Muscle layer of colon (tissue), 2 donors: Measurements from ENCODE around the gene AKAIN1.
A peak's percentile ranks its signal among the peaks of the same experiment; 100 is the strongest.

Source experiments
- H3K27ac ChIP-seq: one replicate; pipeline ENCODE4 v1.7.0; 2013; ENCODE audit warnings: low read depth, mild to moderate bottlenecking, low read length, moderate library complexity
- H3K27me3 ChIP-seq, 2 donors: one replicate each; pipeline ENCODE4 v1.7.0; 2013; ENCODE audit warnings: low read length in 2 of 2, mild to moderate bottlenecking in 2 of 2; ENCODE audit not compliant: insufficient read depth in 2 of 2, control insufficient read depth in 1 of 2
- H3K36me3 ChIP-seq: one replicate; pipeline ENCODE4 v1.7.0; 2013; ENCODE audit warnings: mild to moderate bottlenecking, low read length; ENCODE audit not compliant: insufficient read depth
- H3K4me1 ChIP-seq: one replicate; pipeline ENCODE4 v1.7.0; 2013; ENCODE audit warnings: mild to moderate bottlenecking, low read length; ENCODE audit not compliant: insufficient read depth
- H3K4me3 ChIP-seq, 2 donors: one replicate each; pipeline ENCODE4 v1.7.0; 2013; ENCODE audit warnings: low read length in 2 of 2, low read depth in 1 of 2, mild to moderate bottlenecking in 1 of 2, moderate library complexity in 1 of 2
- H3K9ac ChIP-seq: one replicate; pipeline ENCODE4 v1.7.0; 2013; ENCODE audit warnings: low read length
- H3K9me3 ChIP-seq: one replicate; pipeline ENCODE4 v1.7.0; 2013; ENCODE audit warnings: mild to moderate bottlenecking, low read length
- donor health status: abdominal sarcoma.
- donor health status: Adenocarcinoma of cecum.

Gene AKAIN1

GRCh38 chr18:5196253-5197031 lies 615 bp downstream of the AKAIN1 start:
- no peaks in the 10 kb centered on the region for H3K36me3 ChIP-seq
- no peak overlapping the region for H3K9ac ChIP-seq
- no peaks in the 10 kb centered on the region for H3K4me1 ChIP-seq
- no peak overlapping the region for H3K27ac ChIP-seq
- H3K27me3 ChIP-seq: peaks cover 19 to 37% of the 10 kb centered on the region in 2 donors
- H3K4me3 ChIP-seq: peak overlapping the region in 1 of 2 donors; percentile 26
- no peaks in the 10 kb centered on the region for H3K9me3 ChIP-seq

- H3K36me3 ChIP-seq: no peaks in the 10 kb centered on the region
- no peak overlapping the region for H3K9ac ChIP-seq
- H3K4me1 ChIP-seq: no peaks in the 10 kb centered on the region
- H3K27me3 ChIP-seq: peaks cover 19 to 37% of the 10 kb centered on the region in 2 donors
- no peak overlapping the region for H3K4me3 ChIP-seq
- H3K27ac ChIP-seq: no peak overlapping the region
- no peaks in the 10 kb centered on the region for H3K9me3 ChIP-seq
These were observed 1.4 kb downstream of the AKAIN1 start for GRCh38 chr18:5195656-5196055.

DNA sequence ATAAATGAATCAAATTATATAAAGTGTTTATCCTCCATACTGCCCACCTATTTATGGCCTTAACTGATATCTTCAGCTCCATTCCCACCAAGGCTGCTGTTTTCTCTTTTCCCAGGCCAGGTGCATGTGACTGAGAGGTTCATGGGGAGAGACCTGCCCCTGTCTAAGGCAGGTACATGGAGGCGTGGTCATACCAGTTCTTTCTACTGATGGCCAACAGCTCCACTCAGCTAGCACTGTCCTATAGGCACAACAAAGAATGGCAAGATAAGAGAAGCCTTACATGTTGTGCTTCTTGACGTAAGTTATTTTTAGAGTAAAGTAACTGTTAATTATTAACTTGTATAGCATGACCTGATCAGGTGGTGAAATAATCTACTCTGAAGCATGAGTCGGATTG lies 16.8 kb downstream of the AKAIN1 start:
- Histone ChIP-seq H3K9me3 (no peaks in the 10 kb centered on the region), H3K4me1 (no peaks in the 10 kb centered on the region), H3K27me3 (no peaks in the 10 kb centered on the region), H3K36me3 (no peaks in the 10 kb centered on the region), H3K9ac (no peak overlapping the region), H3K27ac (no peak overlapping the region), H3K4me3 (no peak overlapping the region)

- Histone ChIP-seq H3K4me3 (no peak overlapping the region), H3K9ac (no peak overlapping the region), H3K27me3 (no peaks in the 10 kb centered on the region), H3K27ac (no peak overlapping the region), H3K9me3 (no peaks in the 10 kb centered on the region), H3K4me1 (no peaks in the 10 kb centered on the region), H3K36me3 (no peaks in the 10 kb centered on the region)
These were observed 18.5 kb downstream of the AKAIN1 start for GRCh38 chr18:5178519-5178918.

DNA sequence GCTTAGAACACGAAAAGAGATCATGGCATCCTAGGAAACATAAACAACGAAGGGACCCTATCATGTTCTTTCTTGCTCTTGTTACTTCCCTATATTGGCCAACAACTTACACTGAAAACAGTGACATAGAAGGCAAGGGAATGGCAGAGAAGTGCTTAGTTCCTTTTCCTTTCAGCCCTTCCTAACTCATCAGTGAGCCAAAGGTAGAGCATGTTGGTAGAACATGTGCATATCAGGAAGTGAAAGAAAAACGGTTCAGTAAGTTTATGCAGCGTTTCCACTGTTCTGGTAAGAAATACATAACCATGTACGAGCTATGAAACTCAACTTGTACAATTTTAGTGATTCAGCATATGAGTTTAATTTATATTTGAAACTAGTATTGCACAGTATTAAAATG lies 21.7 kb downstream of the AKAIN1 start:
- Histone ChIP-seq H3K9me3 (no peaks in the 10 kb centered on the region), H3K27me3 (no peaks in the 10 kb centered on the region), H3K27ac (no peak overlapping the region), H3K4me3 (no peak overlapping the region), H3K36me3 (no peaks in the 10 kb centered on the region), H3K4me1 (no peaks in the 10 kb centered on the region), H3K9ac (no peak overlapping the region)

GRCh38 chr18:5173646-5174045 lies 23.4 kb downstream of the AKAIN1 start:
- Histone ChIP-seq H3K27me3 (no peaks in the 10 kb centered on the region), H3K9me3 (no peaks in the 10 kb centered on the region), H3K4me3 (no peak overlapping the region), H3K9ac (no peak overlapping the region), H3K4me1 (no peaks in the 10 kb centered on the region), H3K36me3 (no peaks in the 10 kb centered on the region), H3K27ac (no peak overlapping the region)

DNA sequence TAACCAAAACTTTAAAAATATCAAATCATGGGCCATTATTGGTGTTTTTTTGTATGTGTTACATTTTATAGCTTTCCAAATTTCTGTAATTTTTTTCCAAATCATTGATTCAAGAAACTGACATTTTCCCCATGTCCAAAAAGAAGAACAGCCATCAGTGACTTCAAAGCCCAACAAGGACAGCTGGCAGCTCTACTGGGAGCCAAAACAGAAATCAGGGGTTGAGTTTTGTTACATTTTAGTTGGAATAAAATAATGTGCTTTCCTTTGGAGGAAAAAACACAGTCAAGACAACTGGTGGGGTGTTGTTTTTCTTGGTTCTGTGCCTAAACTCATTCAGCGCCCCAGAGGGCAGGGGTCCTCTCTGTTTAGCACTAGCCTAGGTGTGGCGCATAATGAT lies 23.8 kb downstream of the AKAIN1 start:
- Histone ChIP-seq H3K9me3 (no peaks in the 10 kb centered on the region), H3K4me1 (no peaks in the 10 kb centered on the region), H3K9ac (no peak overlapping the region), H3K27ac (no peak overlapping the region), H3K36me3 (no peaks in the 10 kb centered on the region), H3K27me3 (no peaks in the 10 kb centered on the region), H3K4me3 (no peak overlapping the region)

DNA sequence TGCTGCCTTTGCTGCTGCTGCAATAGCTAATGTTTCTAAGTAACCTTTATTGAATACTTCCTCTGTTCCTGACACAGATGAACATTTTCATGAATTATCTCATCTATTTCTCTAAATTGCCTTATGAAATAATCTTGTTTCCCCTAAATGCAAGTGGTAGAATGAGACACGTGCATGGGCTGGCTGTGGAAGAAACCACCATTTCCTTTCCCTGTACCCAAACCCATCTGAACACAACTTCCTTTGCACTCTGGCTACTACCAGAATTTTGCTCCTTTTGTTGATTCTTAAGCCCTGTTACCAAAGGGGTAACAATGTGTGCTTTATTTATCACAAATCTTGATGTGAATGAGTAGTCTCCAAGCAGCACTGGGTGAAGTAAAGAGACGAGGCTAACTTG lies 29.2 kb downstream of the AKAIN1 start:
- H3K9ac ChIP-seq: no peak overlapping the region
- H3K36me3 ChIP-seq: no peaks in the 10 kb centered on the region
- H3K4me3 ChIP-seq: no peak overlapping the region
- no peaks in the 10 kb centered on the region for H3K9me3 ChIP-seq
- H3K4me1 ChIP-seq: no peaks in the 10 kb centered on the region
- no peaks in the 10 kb centered on the region for H3K27me3 ChIP-seq
- H3K27ac ChIP-seq: no peak overlapping the region

GRCh38 chr18:5166606-5167280 lies 30.3 kb downstream of the AKAIN1 start:
- Histone ChIP-seq H3K4me3 (no peak overlapping the region), H3K4me1 (no peaks in the 10 kb centered on the region), H3K36me3 (no peaks in the 10 kb centered on the region), H3K27me3 (no peaks in the 10 kb centered on the region), H3K9ac (no peak overlapping the region), H3K27ac (no peak overlapping the region), H3K9me3 (no peaks in the 10 kb centered on the region)

DNA sequence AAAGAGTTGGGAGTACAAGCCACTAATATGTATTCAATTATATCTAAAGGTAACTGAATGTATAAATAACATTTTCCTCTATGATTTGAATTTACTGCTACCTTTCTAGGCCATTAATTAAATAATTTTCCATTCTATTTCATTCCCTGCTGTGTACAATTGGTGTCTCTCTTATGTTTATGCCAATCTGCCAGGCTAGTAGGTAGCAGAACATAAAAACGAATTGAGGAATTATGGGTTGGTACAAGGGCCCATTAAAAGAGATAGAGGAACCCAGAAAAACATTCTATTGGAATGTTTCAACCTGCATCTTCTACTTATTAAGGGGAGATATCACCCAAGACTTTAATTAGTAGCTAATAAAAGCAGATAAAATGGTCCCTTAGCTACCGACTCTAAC lies 32.2 kb downstream of the AKAIN1 start:
- H3K9me3 ChIP-seq: no peaks in the 10 kb centered on the region
- H3K9ac ChIP-seq: no peak overlapping the region
- H3K36me3 ChIP-seq: no peaks in the 10 kb centered on the region
- no peaks in the 10 kb centered on the region for H3K4me1 ChIP-seq
- no peak overlapping the region for H3K27ac ChIP-seq
- H3K4me3 ChIP-seq: no peak overlapping the region
- H3K27me3 ChIP-seq: no peaks in the 10 kb centered on the region

GRCh38 chr18:5162111-5162510 lies 34.9 kb downstream of the AKAIN1 start:
- Histone ChIP-seq H3K4me1 (no peaks in the 10 kb centered on the region), H3K36me3 (no peaks in the 10 kb centered on the region), H3K27me3 (no peaks in the 10 kb centered on the region), H3K27ac (no peak overlapping the region), H3K9ac (no peak overlapping the region), H3K9me3 (no peaks in the 10 kb centered on the region), H3K4me3 (no peak overlapping the region)

GRCh38 chr18:5159080-5159479 lies 38.0 kb downstream of the AKAIN1 start:
- no peak overlapping the region for H3K9ac ChIP-seq
- no peak overlapping the region for H3K27ac ChIP-seq
- H3K9me3 ChIP-seq: no peaks in the 10 kb centered on the region
- H3K4me1 ChIP-seq: no peaks in the 10 kb centered on the region
- H3K36me3 ChIP-seq: no peaks in the 10 kb centered on the region
- H3K27me3 ChIP-seq: no peaks in the 10 kb centered on the region
- H3K4me3 ChIP-seq: no peak overlapping the region
